Trophoblast cell (in vitro differentiated cells and primary cell): ENCODE results near the gene RAB7A.
A peak's percentile ranks its signal among the peaks of the same experiment; 100 is the strongest.
"Not testable (repeated sequence)": the region's sequence is repeated elsewhere in the genome, so short reads cannot be mapped to it uniquely, and the experiment has no call there.

Experiments used
- DNase-seq, 2 donors: peaks; one replicate each; pipeline ENCODE4 v3.0.0-alpha.2; 2016
- H2AFZ ChIP-seq: 2 replicates; pipeline ENCODE4 v1.6.1; 2013; ENCODE audit warnings: low read length, moderate library complexity, mild to moderate bottlenecking; ENCODE audit not compliant: insufficient read depth, poor library complexity
- H2AK5ac ChIP-seq: 2 replicates; pipeline ENCODE4 v1.6.1; 2013; ENCODE audit warnings: mild to moderate bottlenecking, low read length
- H2BK120ac ChIP-seq: 2 replicates; pipeline ENCODE4 v1.6.1; 2013; ENCODE audit warnings: low read length, mild to moderate bottlenecking, moderate library complexity; ENCODE audit not compliant: insufficient read depth, poor library complexity
- H2BK12ac ChIP-seq: 2 replicates; pipeline ENCODE4 v1.6.1; 2013; ENCODE audit warnings: mild to moderate bottlenecking, low read length, moderate library complexity
- H2BK5ac ChIP-seq: 2 replicates; pipeline ENCODE4 v1.6.1; 2013; ENCODE audit warnings: low read length, low read depth, moderate library complexity, mild to moderate bottlenecking; ENCODE audit not compliant: poor library complexity
- H3K14ac ChIP-seq: 2 replicates; pipeline ENCODE4 v1.6.1; 2013; ENCODE audit warnings: mild to moderate bottlenecking, low read length
- H3K18ac ChIP-seq: 2 replicates; pipeline ENCODE4 v1.6.1; 2013; ENCODE audit warnings: mild to moderate bottlenecking, low read length
- H3K23ac ChIP-seq: 2 replicates; pipeline ENCODE4 v1.6.1; 2013; ENCODE audit warnings: low read length
- H3K27ac ChIP-seq: 2 replicates; pipeline ENCODE4 v1.5.1; 2013; ENCODE audit warnings: low read depth, mild to moderate bottlenecking, inconsistent platforms, low read length, moderate library complexity
- H3K27me3 ChIP-seq: 2 replicates; pipeline ENCODE4 v1.6.1; 2013; ENCODE audit warnings: inconsistent platforms, mild to moderate bottlenecking, low read length, moderate library complexity; ENCODE audit not compliant: insufficient read depth
- H3K36me3 ChIP-seq, 2 experiments: 1 replicate in 1 of 2; 2 replicates in 1 of 2; pipeline ENCODE4 v1.6.1; 2013; ENCODE audit warnings: low read length in 2 of 2, mild to moderate bottlenecking in 2 of 2, moderate library complexity in 1 of 2; ENCODE audit not compliant: insufficient read depth in 2 of 2, control insufficient read depth in 1 of 2
- H3K4ac ChIP-seq: 2 replicates; pipeline ENCODE4 v1.6.1; 2013; ENCODE audit warnings: low read depth, mild to moderate bottlenecking, low read length, moderate library complexity
- H3K4me1 ChIP-seq, 2 experiments: 1 replicate in 1 of 2; 2 replicates in 1 of 2; pipeline ENCODE4 v1.6.1; 2013; ENCODE audit warnings: low read length in 2 of 2, mild to moderate bottlenecking in 2 of 2, moderate library complexity in 1 of 2; ENCODE audit not compliant: insufficient read depth in 2 of 2, control insufficient read depth in 1 of 2
- H3K4me2 ChIP-seq: 2 replicates; pipeline ENCODE4 v1.6.1; 2013; ENCODE audit warnings: inconsistent platforms, mild to moderate bottlenecking, low read length, moderate library complexity
- H3K4me3 ChIP-seq: 2 replicates; pipeline ENCODE4 v1.5.1; 2013; ENCODE audit warnings: mild to moderate bottlenecking, low read depth, low read length, inconsistent platforms
- H3K79me1 ChIP-seq: one replicate; pipeline ENCODE4 v1.6.1; 2013; ENCODE audit warnings: low read length
- H3K79me2 ChIP-seq: 2 replicates; pipeline ENCODE4 v1.6.1; 2013; ENCODE audit warnings: low read length, mild to moderate bottlenecking; ENCODE audit not compliant: control insufficient read depth, insufficient read depth, poor library complexity
- H3K9ac ChIP-seq: 2 replicates; pipeline ENCODE4 v1.6.1; 2013; ENCODE audit warnings: mild to moderate bottlenecking, low read length
- H3K9me3 ChIP-seq: 2 replicates; pipeline ENCODE4 v1.6.1; 2013; ENCODE audit warnings: low read depth, mild to moderate bottlenecking, control low read depth, inconsistent platforms, low read length; ENCODE audit not compliant: insufficient read depth
- H4K12ac ChIP-seq: 2 replicates; pipeline ENCODE4 v1.6.1; 2013; ENCODE audit warnings: low read depth, mild to moderate bottlenecking, low read length, moderate library complexity
- H4K8ac ChIP-seq: 2 replicates; pipeline ENCODE4 v1.6.1; 2013; ENCODE audit warnings: low read depth, mild to moderate bottlenecking, low read length, moderate library complexity
- H4K91ac ChIP-seq: one replicate; pipeline ENCODE4 v1.6.1; 2013; ENCODE audit warnings: low read depth, mild to moderate bottlenecking, low read length, moderate library complexity
- WGBS: extraction: QIAGEN DNeasy Blood & Tissue Kit; methylation state at CpG from one replicate; pipeline ENCODE4 v1.1.7; 2013; ENCODE audit warnings: missing lambda C conversion rate; ENCODE audit not compliant: insufficient read length, insufficient coverage; ENCODE audit errors: extremely low coverage; 5-methylcytosine and 5-hydroxymethylcytosine counted together

Gene RAB7A

DNA sequence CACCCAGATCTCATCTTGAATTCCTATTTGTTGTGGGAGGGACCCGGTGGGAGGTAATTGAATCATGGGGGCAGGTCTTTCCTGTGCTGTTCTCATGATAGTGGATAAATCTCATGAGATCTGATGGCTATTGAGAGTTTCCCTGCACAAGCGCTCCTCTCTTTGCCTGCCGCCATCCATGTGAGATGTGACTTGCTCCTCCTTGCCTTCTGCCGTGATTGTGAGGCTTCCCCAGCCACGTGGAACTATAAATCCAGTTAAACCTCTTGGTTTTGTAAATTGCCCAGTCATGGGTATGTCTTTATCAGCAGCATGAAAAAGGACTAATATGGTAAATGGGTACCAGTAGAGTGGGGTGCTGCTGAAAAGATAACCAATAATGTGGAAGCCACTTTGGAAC is 23.6 kb downstream of the RAB7A start:
- H3K36me3 ChIP-seq, H3K14ac ChIP-seq, H2AFZ ChIP-seq, H4K8ac ChIP-seq, H3K79me1 ChIP-seq, H2BK12ac ChIP-seq, H3K9me3 ChIP-seq, DNase-seq, H2BK120ac ChIP-seq, H3K27me3 ChIP-seq, H3K9ac ChIP-seq, H3K27ac ChIP-seq, H3K4me1 ChIP-seq, H4K91ac ChIP-seq, H3K4me3 ChIP-seq, H3K23ac ChIP-seq, H3K18ac ChIP-seq, H3K4me2 ChIP-seq, H4K12ac ChIP-seq, H2BK5ac ChIP-seq, H2AK5ac ChIP-seq: not testable (repeated sequence)
- no CpG with 5 or more reads among the region's 5 CpGs for WGBS
- peak overlapping the region; percentile 81 for H3K4ac ChIP-seq
- H3K79me2 ChIP-seq, result peaks cover 13% of the 10 kb centered on the region

DNA sequence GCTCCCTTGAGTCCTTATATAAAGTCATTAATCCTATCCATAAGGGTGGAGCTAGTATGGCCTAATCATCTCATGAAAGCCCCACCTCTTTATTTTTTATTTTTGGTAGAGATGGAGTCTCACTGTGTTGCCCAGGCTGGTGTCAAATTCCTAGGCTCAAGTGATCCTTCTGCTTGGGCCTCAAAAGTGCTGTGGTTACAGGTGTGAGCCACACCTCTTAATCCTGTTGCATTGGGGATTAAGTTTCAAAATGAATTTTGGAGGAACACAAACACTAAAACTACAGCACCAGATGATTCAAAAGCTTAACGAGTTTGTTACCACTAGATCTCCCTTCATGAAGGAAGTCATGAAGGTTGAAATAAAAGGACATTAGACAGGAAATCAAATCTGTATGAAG is 27.7 kb downstream of the RAB7A start:
- H3K27me3 ChIP-seq, result no peaks in the 10 kb centered on the region
- H4K8ac ChIP-seq, result no peak overlapping the region
- H2BK120ac ChIP-seq, result no peak overlapping the region
- peaks cover 2 to 3% of the 10 kb centered on the region in 2 experiments for H3K36me3 ChIP-seq
- no peak overlapping the region for H4K91ac ChIP-seq
- H3K79me1 ChIP-seq, result no peaks in the 10 kb centered on the region
- peak overlapping the region; percentile 31 for H3K4ac ChIP-seq
- H3K23ac ChIP-seq, result no peak overlapping the region
- no peak for DNase-seq
- no peak overlapping the region for H2BK12ac ChIP-seq
- H3K4me1 ChIP-seq, result no peaks in the 10 kb centered on the region
- H4K12ac ChIP-seq, result no peak overlapping the region
- no peak overlapping the region for H3K18ac ChIP-seq
- no peak overlapping the region for H3K9ac ChIP-seq
- H3K9me3 ChIP-seq, result no peaks in the 10 kb centered on the region
- no peak overlapping the region for H2BK5ac ChIP-seq
- H3K27ac ChIP-seq, result no peak overlapping the region
- no peak overlapping the region for H3K14ac ChIP-seq
- peaks cover 11% of the 10 kb centered on the region for H3K79me2 ChIP-seq
- no CpG with 5 or more reads among the region's 1 CpG for WGBS
- no peak overlapping the region for H2AK5ac ChIP-seq
- no peak overlapping the region for H3K4me2 ChIP-seq
- no peak overlapping the region for H3K4me3 ChIP-seq
- no peak overlapping the region for H2AFZ ChIP-seq

DNA sequence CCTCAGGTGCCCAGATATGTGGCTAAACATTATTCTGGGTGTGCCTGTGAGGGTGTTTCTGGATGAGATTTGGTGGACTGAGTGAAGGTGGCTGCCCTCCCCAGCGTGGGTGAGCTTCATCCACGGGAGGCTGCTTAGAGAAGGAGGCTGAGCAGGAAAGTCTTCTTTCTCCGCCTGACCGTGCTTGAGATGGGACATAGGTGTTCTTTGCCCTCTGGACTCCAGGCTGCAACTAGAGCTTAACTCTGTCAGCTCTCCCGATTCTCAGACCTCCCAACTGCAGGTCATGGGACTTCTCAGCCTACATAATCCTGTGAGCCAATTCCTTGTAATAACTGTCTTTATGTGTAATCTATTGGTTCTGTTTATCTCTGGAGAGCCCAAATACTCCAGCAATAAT is 34.1 kb downstream of the RAB7A start:
- Histone ChIP-seq H3K4me2 (no peak overlapping the region), H3K4me1 (peaks cover 2 to 3% of the 10 kb centered on the region in 2 experiments), H3K36me3 (peaks cover 4 to 6% of the 10 kb centered on the region in 2 experiments), H2AFZ (no peak overlapping the region), H3K4ac (peak overlapping the region; percentile 16), H3K4me3 (no peak overlapping the region), H3K23ac (no peak overlapping the region), H2BK5ac (no peak overlapping the region), H3K9me3 (no peaks in the 10 kb centered on the region), H3K18ac (no peak overlapping the region), H3K14ac (no peak overlapping the region), H2BK120ac (no peak overlapping the region), H4K12ac (no peak overlapping the region), H4K91ac (no peak overlapping the region), H3K9ac (no peak overlapping the region), H3K79me2 (peaks cover 10% of the 10 kb centered on the region), H2AK5ac (no peak overlapping the region), H3K27me3 (no peaks in the 10 kb centered on the region), H2BK12ac (no peak overlapping the region), H3K79me1 (no peaks in the 10 kb centered on the region), H3K27ac (no peak overlapping the region), H4K8ac (no peak overlapping the region)
- DNase-seq, result no peak
- WGBS, result no CpG with 5 or more reads among the region's 5 CpGs

DNA sequence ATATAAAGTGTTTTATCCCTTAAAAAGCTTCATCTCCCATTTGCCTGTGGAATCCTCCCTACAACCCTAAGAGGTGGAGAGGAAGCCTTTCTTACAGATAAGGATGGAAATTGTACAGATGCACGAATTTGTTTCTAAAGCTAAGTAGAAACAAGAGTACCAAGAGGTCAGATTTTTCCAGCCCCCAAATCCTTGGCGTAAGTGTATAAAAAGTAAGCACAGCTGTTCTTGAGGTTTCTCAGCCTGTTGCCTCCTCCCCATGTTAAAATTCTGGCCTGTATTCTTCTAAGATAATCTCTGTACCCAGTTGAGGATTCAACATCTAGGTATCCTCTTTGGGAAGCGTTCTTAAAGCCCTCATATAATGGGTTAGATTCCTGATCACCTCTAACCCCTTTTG is 34.9 kb downstream of the RAB7A start:
- no peaks in the 10 kb centered on the region for H3K79me1 ChIP-seq
- WGBS, result no CpG with 5 or more reads among the region's 3 CpGs
- H3K36me3 ChIP-seq, result peaks cover 4 to 8% of the 10 kb centered on the region in 2 experiments
- H3K14ac ChIP-seq, result no peak overlapping the region
- H3K4me1 ChIP-seq, result peaks cover 2 to 3% of the 10 kb centered on the region in 2 experiments
- H4K12ac ChIP-seq, result no peak overlapping the region
- H3K9ac ChIP-seq, result no peak overlapping the region
- DNase-seq, result no peak
- no peak overlapping the region for H3K23ac ChIP-seq
- H4K91ac ChIP-seq, result no peak overlapping the region
- no peak overlapping the region for H2BK120ac ChIP-seq
- no peak overlapping the region for H3K4me3 ChIP-seq
- peaks cover 10% of the 10 kb centered on the region for H3K79me2 ChIP-seq
- no peak overlapping the region for H3K18ac ChIP-seq
- no peak overlapping the region for H2BK5ac ChIP-seq
- no peaks in the 10 kb centered on the region for H3K27me3 ChIP-seq
- no peaks in the 10 kb centered on the region for H3K9me3 ChIP-seq
- no peak overlapping the region for H3K4me2 ChIP-seq
- no peak overlapping the region for H2AFZ ChIP-seq
- no peak overlapping the region for H4K8ac ChIP-seq
- peak overlapping the region; percentile 39 for H3K4ac ChIP-seq
- H2AK5ac ChIP-seq, result no peak overlapping the region
- H2BK12ac ChIP-seq, result no peak overlapping the region
- H3K27ac ChIP-seq, result no peak overlapping the region
